Fibroblast of lung (primary cell): ENCODE results near the gene FPR2.
A peak's percentile ranks its signal among the peaks of the same experiment; 100 is the strongest.

Experiments
- CTCF ChIP-seq, 2 donors: IDR thresholded peaks in 1 of 2; conservative IDR thresholded peaks in 1 of 2; 1 replicate in 1 of 2; 2 replicates in 1 of 2; pipeline ENCODE4 v1.5.1; 2011 to 2012; ENCODE audit warnings: low read length in 2 of 2, control low read depth in 1 of 2, inconsistent platforms in 1 of 2, low read depth in 1 of 2, mild to moderate bottlenecking in 1 of 2
- EZH2 ChIP-seq: IDR thresholded peaks from 2 replicates; pipeline ENCODE4 v1.5.1; 2012; ENCODE audit warnings: low read length, control low read depth, mild to moderate bottlenecking; ENCODE audit errors: missing control alignments

- TF ChIP-seq CTCF (conservative IDR thresholded peaks at IDR 0.05 in 1 of 2, IDR thresholded peaks at IDR 0.05 in 1 of 2; ENCODE audit: low read depth in 1 of 2, low read length in 2 of 2): peak in 1 of 2 donors; percentile 23
- TF ChIP-seq EZH2: no peak
Measured at GRCh38 chr19:51783372-51783771, 22.4 kb downstream of the FPR2 start.
